Activated CD4-positive, alpha-beta T cell treated with anti-CD3 and anti-CD28 coated beads, Interleukin-2, amount 10 ng/mL, durations not matched to agents 24 days and 14 days (primary cell): ENCODE data around the gene PLCL1. TPM values are rescaled to one million over a fixed set of nuclear protein-coding genes. Genes with fewer than 3 reads are reported as not detected.
"Not testable (repeated sequence)": the region's sequence is repeated elsewhere in the genome, so short reads cannot be mapped to it uniquely, and the experiment has no call there.

Experiments used
- DNase-seq: peaks from one replicate; pipeline ENCODE4 v3.0.0; 2022
- H3K27ac Mint-ChIP-seq: one replicate; pipeline ENCODE4 v1.8.0; 2022; ENCODE audit warnings: mild to moderate bottlenecking, mixed read lengths
- H3K27me3 Mint-ChIP-seq: one replicate; pipeline ENCODE4 v1.8.0; 2022; ENCODE audit warnings: mixed read lengths
- H3K36me3 Mint-ChIP-seq: one replicate; pipeline ENCODE4 v1.8.0; 2022; ENCODE audit warnings: low read depth, mild to moderate bottlenecking, mixed read lengths
- H3K4me1 Mint-ChIP-seq: one replicate; pipeline ENCODE4 v1.8.0; 2021; ENCODE audit warnings: mixed read lengths
- H3K4me3 Mint-ChIP-seq: one replicate; pipeline ENCODE4 v1.8.0; 2022; ENCODE audit warnings: mild to moderate bottlenecking, moderate library complexity, mixed read lengths
- H3K9me3 Mint-ChIP-seq: one replicate; pipeline ENCODE4 v1.8.0; 2021; ENCODE audit warnings: mixed read lengths
- intact Hi-C: fragments of 100-400 bp; cut with micrococcal nuclease; formaldehyde crosslinking; loops from one replicate; pipeline ENCODE4 v1.15.1; 2023
- total RNA-seq: library from RNA; stranded (reverse); gene quantifications from 2 replicates; pipeline ENCODE4 v1.2.3, GENCODE V29; 2022

PLCL1 gene
- total RNA-seq, 1 donor from 2014 or later, result 0.63 TPM

DNA sequence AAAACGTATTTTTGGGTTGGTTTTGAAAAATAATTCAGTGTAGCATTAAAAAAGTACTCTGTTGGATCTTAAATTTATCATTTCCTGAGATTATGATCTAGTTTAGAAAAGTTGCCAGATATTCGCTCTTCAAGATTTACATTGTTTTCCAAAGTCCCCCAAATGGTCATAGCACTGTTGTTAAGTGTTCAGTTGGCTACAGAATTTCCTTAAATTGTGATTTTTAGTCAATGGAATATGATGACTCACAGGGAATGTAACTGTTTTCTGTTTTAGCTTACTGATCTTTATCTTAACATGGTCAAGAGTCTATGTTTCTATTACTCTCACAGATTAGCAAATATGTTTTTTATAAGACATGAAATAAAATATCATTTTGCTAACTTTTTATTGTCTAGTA, 23.2 kb downstream of the PLCL1 start:
- H3K9me3 Mint-ChIP-seq, result peaks cover 9% of the 10 kb centered on the region
- intact Hi-C loops, result no loop called here
- no peaks in the 10 kb centered on the region for H3K27me3 Mint-ChIP-seq
- no peak for DNase-seq
- no peak overlapping the region for H3K4me3 Mint-ChIP-seq
- no peaks in the 10 kb centered on the region for H3K36me3 Mint-ChIP-seq
- no peaks in the 10 kb centered on the region for H3K4me1 Mint-ChIP-seq
- H3K27ac Mint-ChIP-seq, result no peak overlapping the region

DNA sequence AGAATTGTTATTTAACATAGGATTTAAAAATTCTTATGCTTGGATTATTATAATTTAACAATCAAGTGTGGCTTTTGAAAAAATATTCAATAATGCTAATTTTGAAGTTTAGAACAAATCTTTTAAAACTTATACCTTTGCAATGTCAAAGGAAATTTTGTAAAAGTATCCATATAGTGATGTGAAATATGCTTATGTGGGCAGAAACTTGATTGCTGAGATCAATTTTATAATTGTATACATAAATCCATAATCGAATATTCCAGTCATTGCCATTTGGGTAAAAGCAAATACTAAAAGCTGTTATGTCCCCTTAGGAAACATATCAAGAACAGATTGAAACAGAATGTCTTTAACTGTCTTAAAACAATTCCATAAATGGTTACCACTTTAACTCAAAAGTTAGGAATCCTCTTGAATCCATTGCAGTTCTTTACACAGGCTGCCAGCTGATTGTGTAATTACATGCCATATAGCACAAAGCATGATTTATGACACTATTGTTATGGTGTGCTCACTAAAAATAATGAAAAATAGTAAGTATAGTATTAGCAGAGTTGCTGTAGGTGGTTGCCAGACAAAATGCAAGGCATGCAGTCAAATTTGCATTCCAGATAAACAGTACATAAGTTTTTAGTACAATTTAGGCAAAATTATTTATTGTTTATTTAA, 24.2 kb downstream of the PLCL1 start:
- no peak overlapping the region for H3K4me3 Mint-ChIP-seq
- peaks cover 11% of the 10 kb centered on the region for H3K9me3 Mint-ChIP-seq
- no peaks in the 10 kb centered on the region for H3K4me1 Mint-ChIP-seq
- no peaks in the 10 kb centered on the region for H3K27me3 Mint-ChIP-seq
- intact Hi-C loops, result no loop called here
- peaks cover 2% of the 10 kb centered on the region for H3K36me3 Mint-ChIP-seq
- DNase-seq, result no peak
- no peak overlapping the region for H3K27ac Mint-ChIP-seq

GRCh38 chr2:197834771-197835170, 30.4 kb downstream of the PLCL1 start:
- H3K27me3 Mint-ChIP-seq, H3K36me3 Mint-ChIP-seq, DNase-seq, H3K4me3 Mint-ChIP-seq, H3K27ac Mint-ChIP-seq: not testable (repeated sequence)
- Mint-ChIP-seq H3K9me3 (peaks cover 16% of the 10 kb centered on the region), H3K4me1 (peaks cover 20% of the 10 kb centered on the region)
- intact Hi-C loops, result loop anchor here (5.0 kb wide), 1 partner anchor 118 kb away; no protein-coding TSS in a partner anchor

- no peaks in the 10 kb centered on the region for H3K27me3 Mint-ChIP-seq
- H3K36me3 Mint-ChIP-seq, result peaks cover 4% of the 10 kb centered on the region
- H3K4me1 Mint-ChIP-seq, result peaks cover 20% of the 10 kb centered on the region
- no peak for DNase-seq
- H3K27ac Mint-ChIP-seq, result no peak overlapping the region
- intact Hi-C loops, result loop anchor here (5.0 kb wide), 1 partner anchor 117 kb away; no protein-coding TSS in a partner anchor
- H3K9me3 Mint-ChIP-seq, result peaks cover 14% of the 10 kb centered on the region
- no peak overlapping the region for H3K4me3 Mint-ChIP-seq
Measured at GRCh38 chr2:197835293-197835692, 30.9 kb downstream of the PLCL1 start.

GRCh38 chr2:197838036-197838435, 33.6 kb downstream of the PLCL1 start:
- H3K4me1 Mint-ChIP-seq, result peaks cover 26% of the 10 kb centered on the region
- H3K36me3 Mint-ChIP-seq, result peaks cover 7% of the 10 kb centered on the region
- H3K27ac Mint-ChIP-seq, result peak overlapping the region; percentile 70
- peak overlapping the region; percentile 64 for H3K4me3 Mint-ChIP-seq
- intact Hi-C loops, result loop anchor here (1.0 to 5.0 kb wide), 7 partner anchors 9 to 207 kb away; partner anchors contain the start of gene PLCL1
- H3K9me3 Mint-ChIP-seq, result peaks cover 10% of the 10 kb centered on the region
- DNase-seq, result peak; percentile 79
- H3K27me3 Mint-ChIP-seq, result peaks cover 7% of the 10 kb centered on the region

DNA sequence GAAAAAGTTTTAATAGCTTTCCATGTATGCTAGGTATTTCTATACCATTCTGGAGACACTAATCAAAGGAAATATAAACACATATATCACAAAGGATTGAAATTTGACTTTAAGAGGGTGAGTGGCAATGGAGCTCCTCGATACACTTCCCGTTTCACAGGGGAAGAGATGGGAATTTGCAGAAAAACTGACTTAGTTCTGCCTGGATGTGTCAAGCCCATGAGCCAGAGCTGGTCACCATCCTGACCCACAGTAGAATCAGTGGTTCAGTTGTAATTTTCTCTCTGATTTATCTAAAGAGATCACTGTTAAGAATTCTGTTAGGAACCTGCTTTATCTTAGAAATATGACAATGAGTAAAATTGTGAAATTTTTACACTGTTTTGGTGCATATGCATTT, 34.2 kb downstream of the PLCL1 start:
- intact Hi-C loops, result loop anchor here (1.0 to 5.0 kb wide), 7 partner anchors 9 to 207 kb away; partner anchors contain the start of gene PLCL1
- Mint-ChIP-seq H3K27me3 (peaks cover 7% of the 10 kb centered on the region), H3K36me3 (peaks cover 4% of the 10 kb centered on the region), H3K9me3 (peaks cover 6% of the 10 kb centered on the region), H3K4me1 (peaks cover 26% of the 10 kb centered on the region), H3K27ac (peak overlapping the region; percentile 70), H3K4me3 (peak overlapping the region; percentile 64)
- DNase-seq, result no peak

GRCh38 chr2:197839327-197839726, 34.9 kb downstream of the PLCL1 start:
- Mint-ChIP-seq H3K4me3 (no peak overlapping the region), H3K4me1 (peaks cover 26% of the 10 kb centered on the region), H3K36me3 (peaks cover 4% of the 10 kb centered on the region), H3K9me3 (peaks cover 1% of the 10 kb centered on the region), H3K27me3 (peaks cover 7% of the 10 kb centered on the region), H3K27ac (no peak overlapping the region)
- no peak for DNase-seq
- intact Hi-C loops, result loop anchor here (2.0 to 5.0 kb wide), 3 partner anchors 35 to 165 kb away; partner anchors contain the start of gene PLCL1

DNA sequence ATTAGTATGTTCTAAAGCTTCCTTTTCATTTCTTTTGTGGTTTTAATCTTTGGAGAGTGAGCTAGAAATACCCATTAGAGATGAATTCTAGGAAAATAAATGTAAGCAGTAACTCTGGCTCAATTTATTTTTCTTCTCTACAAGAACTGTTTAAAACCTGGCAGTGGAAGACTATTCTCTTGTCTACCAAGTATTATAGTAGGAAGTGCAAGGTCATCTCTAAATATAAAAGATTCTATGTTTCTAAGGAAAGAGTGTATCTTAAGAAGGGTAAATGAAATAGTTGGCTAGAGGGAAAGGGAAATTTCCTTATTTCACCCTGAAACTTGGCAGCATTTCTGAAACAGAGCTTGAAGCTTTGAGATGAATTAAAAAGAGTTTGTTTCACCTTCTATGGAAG, 35.5 kb downstream of the PLCL1 start:
- Mint-ChIP-seq H3K27ac (no peak overlapping the region), H3K27me3 (peaks cover 7% of the 10 kb centered on the region), H3K4me1 (peaks cover 26% of the 10 kb centered on the region), H3K4me3 (no peak overlapping the region), H3K36me3 (peaks cover 3% of the 10 kb centered on the region), H3K9me3 (no peaks in the 10 kb centered on the region)
- intact Hi-C loops, result loop anchor here (2.0 to 5.0 kb wide), 3 partner anchors 35 to 165 kb away; partner anchors contain the start of gene PLCL1
- DNase-seq, result no peak

- intact Hi-C loops, result loop anchor here (2.0 kb wide), 1 partner anchor 23 kb away; no protein-coding TSS in a partner anchor
- Mint-ChIP-seq H3K4me3 (no peak overlapping the region), H3K27ac (no peak overlapping the region), H3K27me3 (peaks cover 7% of the 10 kb centered on the region), H3K4me1 (peaks cover 25% of the 10 kb centered on the region), H3K36me3 (peaks cover 4% of the 10 kb centered on the region), H3K9me3 (no peaks in the 10 kb centered on the region)
- DNase-seq, result no peak
Measured at GRCh38 chr2:197846128-197846527, 41.7 kb downstream of the PLCL1 start.

DNA sequence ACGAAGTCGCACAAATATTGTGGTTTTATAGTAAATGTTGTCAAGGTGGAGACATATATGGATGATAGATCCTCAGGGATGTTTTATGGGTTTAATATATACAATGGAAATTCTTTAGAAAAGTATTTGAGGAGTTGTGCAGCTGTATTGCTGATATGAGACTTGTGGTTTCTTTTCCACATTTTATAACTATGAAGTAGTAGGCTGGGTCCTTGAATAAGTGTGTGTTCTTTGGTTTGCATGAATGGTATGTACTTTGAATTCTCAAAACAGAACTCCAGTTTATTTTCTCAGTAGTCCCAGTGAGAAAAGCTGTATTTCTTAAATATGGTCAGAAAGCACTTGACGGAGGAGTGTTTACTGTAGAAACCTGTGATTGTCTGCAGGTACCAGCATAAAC, 42.4 kb downstream of the PLCL1 start:
- intact Hi-C loops, result loop anchor here (1.0 to 2.0 kb wide), 2 partner anchors 8 to 22 kb away; no protein-coding TSS in a partner anchor
- no peak for DNase-seq
- Mint-ChIP-seq H3K4me1 (peaks cover 25% of the 10 kb centered on the region), H3K27ac (no peak overlapping the region), H3K36me3 (peaks cover 4% of the 10 kb centered on the region), H3K9me3 (no peaks in the 10 kb centered on the region), H3K27me3 (peaks cover 7% of the 10 kb centered on the region), H3K4me3 (no peak overlapping the region)

GRCh38 chr2:197847651-197848401, 43.4 kb downstream of the PLCL1 start:
- Mint-ChIP-seq H3K36me3 (peaks cover 1% of the 10 kb centered on the region), H3K4me3 (no peak overlapping the region), H3K9me3 (no peaks in the 10 kb centered on the region), H3K27ac (no peak overlapping the region), H3K27me3 (no peaks in the 10 kb centered on the region), H3K4me1 (peaks cover 19% of the 10 kb centered on the region)
- DNase-seq, result peak; percentile 73
- intact Hi-C loops, result loop anchor here (1.0 to 2.0 kb wide), 2 partner anchors 10 to 21 kb away; no protein-coding TSS in a partner anchor

DNA sequence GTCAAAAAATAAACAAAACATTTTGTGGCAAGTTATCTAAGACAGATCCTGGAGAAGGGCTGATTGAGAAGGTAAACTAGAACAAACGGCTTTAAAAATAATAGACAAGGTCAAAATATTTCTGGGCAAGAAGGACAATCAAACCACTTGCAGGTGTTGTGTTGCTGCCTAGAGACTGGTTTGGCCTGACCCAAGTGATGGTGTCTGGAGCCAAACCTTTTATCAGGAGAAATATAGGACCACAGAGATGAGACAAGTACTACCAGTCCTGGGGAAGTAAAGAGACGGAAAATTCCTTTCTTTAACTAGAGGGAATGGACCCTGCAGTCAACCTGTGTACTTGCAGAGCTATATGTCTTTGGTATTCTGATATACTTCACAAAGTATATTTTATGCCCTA, 44.2 kb downstream of the PLCL1 start:
- intact Hi-C loops, result no loop called here
- Mint-ChIP-seq H3K36me3 (peaks cover 1% of the 10 kb centered on the region), H3K27me3 (no peaks in the 10 kb centered on the region), H3K4me1 (peaks cover 19% of the 10 kb centered on the region), H3K9me3 (no peaks in the 10 kb centered on the region), H3K4me3 (no peak overlapping the region), H3K27ac (no peak overlapping the region)
- DNase-seq, result no peak

DNA sequence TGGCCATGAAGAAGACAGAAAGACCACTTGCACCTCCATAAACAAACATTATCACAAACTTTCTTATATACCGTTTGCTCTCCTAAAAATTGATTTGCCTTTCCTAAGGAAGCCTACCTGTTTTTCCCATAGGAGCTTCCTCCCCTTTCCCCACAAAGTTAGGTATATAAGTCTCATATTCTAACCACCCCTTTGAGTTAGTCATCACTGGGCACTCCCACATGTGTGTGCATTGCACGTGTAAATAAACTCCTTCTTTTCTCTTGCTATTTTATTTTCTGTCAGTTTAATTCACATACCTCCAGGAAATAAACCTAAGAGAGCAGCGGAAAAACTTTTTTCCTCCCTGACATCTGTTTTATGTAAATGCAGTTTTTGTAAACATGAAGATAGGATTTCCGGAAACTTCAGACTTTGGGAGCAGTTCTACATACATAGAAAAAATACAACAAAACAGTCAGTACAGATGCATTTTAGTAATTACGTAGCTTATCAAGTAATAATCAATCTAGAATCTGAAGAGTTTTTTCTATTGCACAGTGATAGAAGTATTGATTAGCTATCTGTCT, 46.6 kb downstream of the PLCL1 start:
- Mint-ChIP-seq H3K9me3 (no peaks in the 10 kb centered on the region), H3K27ac (no peak overlapping the region), H3K4me3 (no peak overlapping the region), H3K4me1 (peaks cover 20% of the 10 kb centered on the region), H3K36me3 (peaks cover 1% of the 10 kb centered on the region), H3K27me3 (no peaks in the 10 kb centered on the region)
- no peak for DNase-seq
- intact Hi-C loops, result loop anchor here (5.0 kb wide), 1 partner anchor 276 kb away; no protein-coding TSS in a partner anchor
